WTC11 (cell line): Measurements from ENCODE around the gene LRMDA. TPM values are rescaled to one million over a fixed set of nuclear protein-coding genes. Genes with fewer than 3 reads are reported as not detected.

Experiments used
- ATAC-seq: fragments of 200-7000 bp; cut with Tn5 transposase; 2 replicates; pipeline ENCODE4 v1.10.0; 2021; ENCODE audit warnings: mild to moderate bottlenecking, moderate library complexity
- CTCF ChIA-PET: fragments of 300-600 bp; sonication (Branson Sonifier 250); formaldehyde crosslinking; loops from one replicate; lab custom pipeline; 2021; ENCODE audit warnings: antibody characterized with exemption; lab: Charles Lee
- POLR2A ChIA-PET: fragments of 350-600 bp; sonication (Branson Sonifier 250); formaldehyde crosslinking; loops from one replicate; lab custom pipeline; 2021; ENCODE audit warnings: antibody characterized with exemption; lab: Charles Lee
- DNase-seq: peaks from one replicate; pipeline ENCODE4 v3.0.0; 2021; ENCODE audit warnings: low spot score
- H3K27ac Mint-ChIP-seq: 2 replicates; pipeline ENCODE4 v1.8.0; 2021; ENCODE audit warnings: mixed read lengths
- H3K27me3 Mint-ChIP-seq: 2 replicates; pipeline ENCODE4 v1.8.0; 2021; ENCODE audit warnings: low read depth, mild to moderate bottlenecking, moderate library complexity, mixed read lengths
- H3K36me3 Mint-ChIP-seq: 2 replicates; pipeline ENCODE4 v1.8.0; 2021; ENCODE audit warnings: mixed read lengths
- H3K4me1 Mint-ChIP-seq: 2 replicates; pipeline ENCODE4 v1.8.0; 2022; ENCODE audit warnings: mixed read lengths
- H3K4me3 Mint-ChIP-seq: 2 replicates; pipeline ENCODE4 v1.8.0; 2021; ENCODE audit warnings: mild to moderate bottlenecking, moderate library complexity, mixed read lengths
- H3K9me3 Mint-ChIP-seq: 2 replicates; pipeline ENCODE4 v1.8.0; 2021; ENCODE audit warnings: mixed read lengths
- ATF2 ChIP-seq: sonication (generic); formaldehyde crosslinking; IDR thresholded peaks from 2 replicates; pipeline ENCODE4 v1.8.1; 2022; ENCODE audit warnings: low read depth, missing genetic modification reagents, borderline replicate concordance
- CTCF ChIP-seq: fragments of 200-600 bp; IDR thresholded peaks from 2 replicates; pipeline ENCODE4 v1.8.0; 2022; ENCODE audit warnings: antibody characterized with exemption
- E2F1 ChIP-seq: sonication (generic); formaldehyde crosslinking; IDR thresholded peaks from 2 replicates; pipeline ENCODE4 v1.8.0; 2022; ENCODE audit warnings: mild to moderate bottlenecking, missing genetic modification reagents
- ELF4 ChIP-seq: sonication (generic); formaldehyde crosslinking; IDR thresholded peaks from 2 replicates; pipeline ENCODE4 v1.8.1; 2022; ENCODE audit warnings: low read depth, mild to moderate bottlenecking, moderate library complexity, missing genetic modification reagents
- ESRRA ChIP-seq: sonication (generic); formaldehyde crosslinking; IDR thresholded peaks from 2 replicates; pipeline ENCODE4 v1.8.1; 2022; ENCODE audit warnings: mild to moderate bottlenecking, missing genetic modification reagents, borderline replicate concordance
- FOXJ3 ChIP-seq: sonication (generic); formaldehyde crosslinking; IDR thresholded peaks from 2 replicates; pipeline ENCODE4 v1.9.0; 2021; ENCODE audit warnings: missing genetic modification reagents, mild to moderate bottlenecking, borderline replicate concordance
- FOXP4 ChIP-seq: sonication (generic); formaldehyde crosslinking; IDR thresholded peaks from 2 replicates; pipeline ENCODE4 v1.8.0; 2022; ENCODE audit warnings: mild to moderate bottlenecking, missing genetic modification reagents
- GABPB1 ChIP-seq: sonication (generic); formaldehyde crosslinking; IDR thresholded peaks from 2 replicates; pipeline ENCODE4 v1.8.1; 2023; ENCODE audit warnings: mild to moderate bottlenecking, missing genetic modification reagents
- GTF2I ChIP-seq: fragments of 250-450 bp; sonication (Bioruptor Pico); conservative IDR thresholded peaks from 2 replicates; pipeline ENCODE4 v1.4.0; 2021; ENCODE audit warnings: mild to moderate bottlenecking
- MYBL2 ChIP-seq: sonication (generic); formaldehyde crosslinking; IDR thresholded peaks from 2 replicates; pipeline ENCODE4 v1.8.1; 2023; ENCODE audit warnings: mild to moderate bottlenecking, moderate library complexity, missing genetic modification reagents
- NFYB ChIP-seq: sonication (generic); formaldehyde crosslinking; conservative IDR thresholded peaks from 2 replicates; pipeline ENCODE4 v1.8.0; 2022; ENCODE audit warnings: low read depth, missing genetic modification reagents
- NR2C2 ChIP-seq: sonication (generic); formaldehyde crosslinking; IDR thresholded peaks from 2 replicates; pipeline ENCODE4 v1.8.0; 2022; ENCODE audit warnings: mild to moderate bottlenecking, missing genetic modification reagents
- SMAD3 ChIP-seq: sonication (generic); formaldehyde crosslinking; IDR thresholded peaks from 2 replicates; pipeline ENCODE4 v1.8.0; 2022; ENCODE audit warnings: missing genetic modification reagents, mild to moderate bottlenecking, borderline replicate concordance
- SMAD4 ChIP-seq: sonication (generic); formaldehyde crosslinking; IDR thresholded peaks from 2 replicates; pipeline ENCODE4 v1.8.0; 2022; ENCODE audit warnings: mild to moderate bottlenecking, missing genetic modification reagents
- USF1 ChIP-seq: sonication (generic); formaldehyde crosslinking; IDR thresholded peaks from 2 replicates; pipeline ENCODE4 v1.8.0; 2022; ENCODE audit warnings: mild to moderate bottlenecking, missing genetic modification reagents
- ZBTB43 ChIP-seq: sonication (generic); formaldehyde crosslinking; IDR thresholded peaks from 2 replicates; pipeline ENCODE4 v1.8.1; 2023; ENCODE audit warnings: mild to moderate bottlenecking, missing genetic modification reagents
- ZMAT4 ChIP-seq: fragments of 250-450 bp; sonication (Bioruptor Pico); IDR thresholded peaks from 2 replicates; pipeline ENCODE4 v1.9.0; 2021; ENCODE audit warnings: mild to moderate bottlenecking
- ZNF121 ChIP-seq: sonication (generic); formaldehyde crosslinking; IDR thresholded peaks from 2 replicates; pipeline ENCODE4 v1.8.0; 2023; ENCODE audit warnings: missing genetic modification reagents
- ZNF232 ChIP-seq: sonication (generic); formaldehyde crosslinking; IDR thresholded peaks from 2 replicates; pipeline ENCODE4 v1.8.0; 2022; ENCODE audit warnings: mild to moderate bottlenecking, missing genetic modification reagents
- ZNF396 ChIP-seq: fragments of 250-450 bp; sonication (Bioruptor Pico); IDR thresholded peaks from 2 replicates; pipeline ENCODE4 v1.8.0; 2021; ENCODE audit warnings: mild to moderate bottlenecking, moderate library complexity, borderline replicate concordance
- ZSCAN18 ChIP-seq: fragments of 250-450 bp; sonication (Bioruptor Pico); IDR thresholded peaks from 2 replicates; pipeline ENCODE4 v2.1.2; 2022; ENCODE audit warnings: mild to moderate bottlenecking, moderate library complexity
- total RNA-seq: library from RNA; stranded (reverse); gene quantifications from 3 replicates; pipeline ENCODE4 v1.2.3, GENCODE V29; 2021

Gene LRMDA
- total RNA-seq, 1 experiment from 2014 or later, result 0.92 TPM

GRCh38 chr10:76206797-76207352 lies 775.5 kb downstream of the LRMDA start:
- ATAC-seq (no peak), DNase-seq (no peak)
- Mint-ChIP-seq H3K27ac (no peak overlapping the region), H3K27me3 (peaks cover 26% of the 10 kb centered on the region), H3K4me3 (no peak overlapping the region), H3K9me3 (no peaks in the 10 kb centered on the region; the same call in 1 of the 2 replicates), H3K4me1 (peaks cover 32% of the 10 kb centered on the region), H3K36me3 (peaks cover 4% of the 10 kb centered on the region)
- TF ChIP-seq SMAD4 (CRISPR knock-in tag), result no peak
- no peak for TF ChIP-seq ZNF232 (CRISPR knock-in tag)
- no peak for TF ChIP-seq GTF2I (CRISPR knock-in tag)
- no peak for TF ChIP-seq FOXP4
- no peak for TF ChIP-seq FOXJ3 (CRISPR knock-in tag)
- no peak for TF ChIP-seq ESRRA (CRISPR knock-in tag)
- no peak for TF ChIP-seq ZNF396 (CRISPR knock-in tag)
- no peak for TF ChIP-seq ATF2 (CRISPR knock-in tag)
- no peak for TF ChIP-seq NFYB (CRISPR knock-in tag)
- no peak for TF ChIP-seq USF1 (CRISPR knock-in tag)
- TF ChIP-seq ZNF121 (CRISPR knock-in tag), result no peak
- no peak for TF ChIP-seq SMAD3 (CRISPR knock-in tag)
- no peak for TF ChIP-seq ZBTB43 (CRISPR knock-in tag)
- no peak for TF ChIP-seq ELF4 (CRISPR knock-in tag)
- no peak for TF ChIP-seq ZSCAN18 (CRISPR knock-in tag)
- TF ChIP-seq CTCF, result no peak
- POLR2A ChIA-PET, result no interaction called here
- CTCF ChIA-PET, result no interaction called here

GRCh38 chr10:76209135-76209534 lies 777.7 kb downstream of the LRMDA start:
- ChIA-PET POLR2A (no interaction called here), CTCF (no interaction called here)
- H3K4me1 Mint-ChIP-seq, result peaks cover 27% of the 10 kb centered on the region
- H3K27ac Mint-ChIP-seq, result no peak overlapping the region
- DNase-seq, result no peak
- no peak for ATAC-seq
- H3K9me3 Mint-ChIP-seq, result no peaks in the 10 kb centered on the region; the same call in 1 of the 2 replicates
- peaks cover 4% of the 10 kb centered on the region for H3K36me3 Mint-ChIP-seq
- peaks cover 30% of the 10 kb centered on the region for H3K27me3 Mint-ChIP-seq
- H3K4me3 Mint-ChIP-seq, result no peak overlapping the region
- no peak for TF ChIP-seq MYBL2 (CRISPR knock-in tag)
- no peak for TF ChIP-seq NR2C2 (CRISPR knock-in tag)
- TF ChIP-seq E2F1 (CRISPR knock-in tag), result no peak
- TF ChIP-seq ZMAT4 (CRISPR knock-in tag), result no peak
- TF ChIP-seq GABPB1 (CRISPR knock-in tag), result no peak
